Activated CD4-positive, alpha-beta T cell treated with anti-CD3 and anti-CD28 coated beads, Interleukin-2, Interleukin-4, amounts not matched to agents 100 ng/mL and 50 ng/mL, durations not matched to agents 16 hours and 8 hours (primary cell): ENCODE measurements around the gene MICU2.
A peak's percentile ranks its signal among the peaks of the same experiment; 100 is the strongest.

Experiments
- DNase-seq: peaks from one replicate; pipeline ENCODE4 v3.0.0-alpha.2; 2020; ENCODE audit warnings: low spot score

Gene MICU2

GRCh38 chr13:21603531-21604448, at the start of gene MICU2:
Gene MICU2 (minus strand): TSS chr13:21604170. CDS start chr13:21604148, 22 bp downstream.
- DNase-seq: peak; percentile 95

- DNase-seq: no peak
Measured at GRCh38 chr13:21641629-21642028, 37.7 kb upstream of the MICU2 start.

GRCh38 chr13:21639561-21639960, 35.6 kb upstream of the MICU2 start:
- DNase-seq: no peak

- DNase-seq: peak; percentile 32
Measured at GRCh38 chr13:21638319-21639282, 34.6 kb upstream of the MICU2 start.

GRCh38 chr13:21637296-21637695, 33.3 kb upstream of the MICU2 start:
- no peak for DNase-seq

GRCh38 chr13:21636656-21637055, 32.7 kb upstream of the MICU2 start:
- DNase-seq: no peak

GRCh38 chr13:21632196-21632595, 28.2 kb upstream of the MICU2 start:
- DNase-seq: no peak

- DNase-seq: peak; percentile 9
Measured at GRCh38 chr13:21625366-21625765, 21.4 kb upstream of the MICU2 start.

GRCh38 chr13:21620861-21621260, 16.9 kb upstream of the MICU2 start:
- no peak for DNase-seq

GRCh38 chr13:21619633-21620220, 15.8 kb upstream of the MICU2 start:
- DNase-seq: no peak

- DNase-seq: no peak
Measured at GRCh38 chr13:21616880-21617279, 12.9 kb upstream of the MICU2 start.

GRCh38 chr13:21616205-21616866, 12.4 kb upstream of the MICU2 start:
- no peak for DNase-seq

GRCh38 chr13:21615427-21615826, 11.5 kb upstream of the MICU2 start:
- no peak for DNase-seq

GRCh38 chr13:21613791-21614190, 9.8 kb upstream of the MICU2 start:
- no peak for DNase-seq

- no peak for DNase-seq
Measured at GRCh38 chr13:21611385-21611784, 7.4 kb upstream of the MICU2 start.

- DNase-seq: no peak
Measured at GRCh38 chr13:21610687-21611086, 6.7 kb upstream of the MICU2 start.

GRCh38 chr13:21608961-21609360, 5.0 kb upstream of the MICU2 start:
- no peak for DNase-seq

GRCh38 chr13:21606796-21607195, 2.8 kb upstream of the MICU2 start:
- DNase-seq: no peak

- DNase-seq: no peak
Measured at GRCh38 chr13:21606251-21606650, 2.3 kb upstream of the MICU2 start.

- no peak for DNase-seq
Measured at GRCh38 chr13:21596722-21597121, 7.2 kb downstream of the MICU2 start.

GRCh38 chr13:21595546-21595822, 8.5 kb downstream of the MICU2 start:
- no peak for DNase-seq
